Measurements from ENCODE around the gene ARHGAP26.

GRCh38 chr5:142805339-142805738, 35.2 kb downstream of the ARHGAP26 start:
- no peak for TF ChIP-seq POLR2AphosphoS5 (IDR thresholded peaks at IDR 0.05; ENCODE audit: low read depth, low read length)
- no peak for TF ChIP-seq TAF1 (IDR thresholded peaks at IDR 0.05; ENCODE audit: borderline replicate concordance, insufficient read depth, low read length)
- TF ChIP-seq REST (IDR thresholded peaks at IDR 0.05; ENCODE audit: insufficient read depth in 1 of 2, low read depth in 2 of 2, low read length in 2 of 2), result no peak

Data from PFSK-1 (cell line).